Measurements from ENCODE around the gene PAIP1.

Gene PAIP1

DNA sequence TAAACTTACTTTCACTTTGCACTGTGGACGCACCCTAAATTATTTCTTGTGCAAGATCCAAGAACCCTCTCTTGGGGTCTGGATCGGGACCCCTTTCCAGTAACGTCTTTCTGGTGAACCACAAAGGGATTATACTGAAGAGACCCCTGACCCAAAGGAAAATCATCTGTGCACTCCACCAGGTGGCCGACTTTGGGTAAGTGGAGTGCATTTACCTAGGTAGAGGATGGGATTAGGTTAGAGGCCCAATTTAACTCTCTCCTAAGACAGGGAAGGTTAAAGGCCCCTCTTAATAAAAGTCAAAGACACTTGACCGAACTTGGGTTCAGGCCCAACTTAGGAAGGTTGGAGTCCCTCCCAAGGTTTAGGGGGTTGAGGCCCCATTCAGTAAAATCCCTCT is 8.2 kb upstream of the PAIP1 start:
- no peaks in the 10 kb centered on the region for H3K27me3 ChIP-seq (ENCODE audit: insufficient read depth, low read length)
- H3K4me1 ChIP-seq (ENCODE audit: insufficient read depth, low read length, severe bottlenecking), result no peaks in the 10 kb centered on the region
- no peak overlapping the region for H3K27ac ChIP-seq (ENCODE audit: low read depth, low read length, poor library complexity, severe bottlenecking)
- TF ChIP-seq EZH2 (IDR thresholded peaks at IDR 0.05; ENCODE audit: borderline replicate concordance, low read length) (no peak), CTCF (IDR thresholded peaks at IDR 0.05; ENCODE audit: low read length) (no peak)
- H4K20me1 ChIP-seq (ENCODE audit: insufficient read depth, low read length), result no peaks in the 10 kb centered on the region
- H3K36me3 ChIP-seq (ENCODE audit: insufficient read depth, low read length), result no peaks in the 10 kb centered on the region
- H3K79me2 ChIP-seq (ENCODE audit: insufficient read depth, low read length), result no peaks in the 10 kb centered on the region
- H3K9me3 ChIP-seq (ENCODE audit: low read length), result no peaks in the 10 kb centered on the region
- no peaks in the 10 kb centered on the region for H3K9me2 ChIP-seq (ENCODE audit: low read depth, low read length)
- no peak overlapping the region for H2AFZ ChIP-seq (ENCODE audit: low read length)
- no peak overlapping the region for H3K4me3 ChIP-seq (ENCODE audit: low read depth, low read length, poor library complexity, severe bottlenecking)
- H3F3A ChIP-seq (ENCODE audit: insufficient read depth, low read length), result no peaks in the 10 kb centered on the region
- no peak overlapping the region for H3K4me2 ChIP-seq (ENCODE audit: low read length)
- H3K9ac ChIP-seq (ENCODE audit: low read length), result no peak overlapping the region

DNA sequence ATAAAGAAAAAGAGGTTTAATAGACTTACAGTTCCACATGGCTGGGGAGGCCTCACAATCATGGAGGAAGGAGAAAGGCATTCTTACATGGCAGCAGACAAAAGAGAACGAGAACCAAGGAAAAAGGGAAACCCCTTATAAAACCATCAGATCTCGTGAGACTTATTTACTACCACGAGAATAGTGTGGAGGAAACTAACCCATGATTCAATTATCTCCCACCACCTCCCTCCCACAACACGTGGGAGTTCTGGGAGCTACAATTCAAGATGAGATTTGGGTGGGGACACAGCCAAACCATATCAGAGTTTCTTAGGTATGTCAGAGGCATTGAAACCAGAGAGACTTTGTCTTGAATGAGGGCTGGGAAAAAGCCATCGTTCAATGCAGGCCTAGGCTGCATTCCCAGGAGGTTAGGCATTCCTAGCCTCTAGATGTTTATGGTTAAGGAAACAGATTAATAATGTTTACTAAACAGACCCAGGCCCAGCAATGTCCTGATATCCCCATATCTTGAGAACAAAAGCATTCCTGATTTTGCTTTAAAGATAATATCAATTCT is 7.5 kb upstream of the PAIP1 start:
- TF ChIP-seq CTCF (IDR thresholded peaks at IDR 0.05; ENCODE audit: low read length), result no peak
- TF ChIP-seq EZH2 (IDR thresholded peaks at IDR 0.05; ENCODE audit: borderline replicate concordance, low read length), result no peak
- Histone ChIP-seq H2AFZ (ENCODE audit: low read length) (no peak overlapping the region), H3K4me1 (ENCODE audit: insufficient read depth, low read length, severe bottlenecking) (no peaks in the 10 kb centered on the region), H3K36me3 (ENCODE audit: insufficient read depth, low read length) (no peaks in the 10 kb centered on the region), H4K20me1 (ENCODE audit: insufficient read depth, low read length) (no peaks in the 10 kb centered on the region), H3K79me2 (ENCODE audit: insufficient read depth, low read length) (no peaks in the 10 kb centered on the region), H3F3A (ENCODE audit: insufficient read depth, low read length) (no peaks in the 10 kb centered on the region), H3K4me2 (ENCODE audit: low read length) (no peak overlapping the region), H3K27ac (ENCODE audit: low read depth, low read length, poor library complexity, severe bottlenecking) (no peak overlapping the region), H3K9me3 (ENCODE audit: low read length) (no peaks in the 10 kb centered on the region), H3K4me3 (ENCODE audit: low read depth, low read length, poor library complexity, severe bottlenecking) (no peak overlapping the region), H3K9me2 (ENCODE audit: low read depth, low read length) (no peaks in the 10 kb centered on the region), H3K27me3 (ENCODE audit: insufficient read depth, low read length) (no peaks in the 10 kb centered on the region), H3K9ac (ENCODE audit: low read length) (no peak overlapping the region)

DNA sequence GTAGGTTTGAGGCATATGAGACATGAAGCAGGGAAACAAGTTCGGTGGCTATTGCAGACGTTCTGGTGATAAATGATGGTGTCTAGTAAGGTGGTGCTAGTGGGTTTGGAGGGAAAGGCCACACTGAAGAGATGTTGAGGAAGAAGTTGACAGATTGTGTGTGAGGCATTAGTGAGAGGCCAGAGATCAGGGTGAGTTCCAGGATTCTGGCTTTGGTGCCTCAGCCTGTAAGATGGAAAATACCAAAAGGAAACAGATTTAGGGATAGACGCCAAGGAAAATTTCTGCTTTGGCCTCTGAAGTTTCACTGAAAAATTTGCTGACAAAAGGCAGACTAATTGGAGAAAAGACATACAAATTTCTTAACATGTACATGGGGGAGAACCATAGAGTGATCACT is 6.4 kb upstream of the PAIP1 start:
- no peak overlapping the region for H2AFZ ChIP-seq (ENCODE audit: low read length)
- H3K4me3 ChIP-seq (ENCODE audit: low read depth, low read length, poor library complexity, severe bottlenecking), result no peak overlapping the region
- no peak overlapping the region for H3K4me2 ChIP-seq (ENCODE audit: low read length)
- no peaks in the 10 kb centered on the region for H3K79me2 ChIP-seq (ENCODE audit: insufficient read depth, low read length)
- no peaks in the 10 kb centered on the region for H3K36me3 ChIP-seq (ENCODE audit: insufficient read depth, low read length)
- H3K9me2 ChIP-seq (ENCODE audit: low read depth, low read length), result no peaks in the 10 kb centered on the region
- H3F3A ChIP-seq (ENCODE audit: insufficient read depth, low read length), result 0 out of 2 replicates have a peak, but pooled peaks cover 3% of the 10 kb centered on the region
- H3K9me3 ChIP-seq (ENCODE audit: low read length), result no peaks in the 10 kb centered on the region
- no peak for TF ChIP-seq EZH2 (IDR thresholded peaks at IDR 0.05; ENCODE audit: borderline replicate concordance, low read length)
- TF ChIP-seq CTCF (IDR thresholded peaks at IDR 0.05; ENCODE audit: low read length), result no peak
- no peaks in the 10 kb centered on the region for H3K4me1 ChIP-seq (ENCODE audit: insufficient read depth, low read length, severe bottlenecking)
- no peak overlapping the region for H3K27ac ChIP-seq (ENCODE audit: low read depth, low read length, poor library complexity, severe bottlenecking)
- no peak overlapping the region for H3K9ac ChIP-seq (ENCODE audit: low read length)
- no peaks in the 10 kb centered on the region for H4K20me1 ChIP-seq (ENCODE audit: insufficient read depth, low read length)
- H3K27me3 ChIP-seq (ENCODE audit: insufficient read depth, low read length), result no peaks in the 10 kb centered on the region
